ENCODE measurements around the gene ZDHHC11B. TPM values are rescaled to one million over a fixed set of nuclear protein-coding genes. Genes with fewer than 3 reads are reported as not detected.
"Not testable (repeated sequence)": the region's sequence is repeated elsewhere in the genome, so short reads cannot be mapped to it uniquely, and the experiment has no call there.

Gene ZDHHC11B
- total RNA-seq, 1 donor from 2014 or later, result 13.4 TPM

- no peak for DNase-seq
- H3K27ac ChIP-seq (replicated peaks), result no peak overlapping the region
- no peak overlapping the region for H3K4me3 ChIP-seq
- H3K4me1 ChIP-seq, result peaks cover 39% of the 10 kb centered on the region
- H3K27me3 ChIP-seq (ENCODE audit: low read depth), result no peaks in the 10 kb centered on the region
- TF ChIP-seq CTCF (IDR thresholded peaks at IDR 0.05; ENCODE audit: borderline replicate concordance), result no peak
- H3K9me3 ChIP-seq (replicated peaks), result no peaks in the 10 kb centered on the region
- intact Hi-C loops (cut with micrococcal nuclease), result no loop called here
- H3K36me3 ChIP-seq, result no peaks in the 10 kb centered on the region
Observed at GRCh38 chr5:777756-778161, 6.8 kb downstream of the ZDHHC11B start.

- Histone ChIP-seq H3K27me3 (ENCODE audit: low read depth) (no peaks in the 10 kb centered on the region), H3K4me3 (no peak overlapping the region), H3K36me3 (no peaks in the 10 kb centered on the region), H3K27ac (replicated peaks) (peak overlapping the region; percentile 68), H3K4me1 (peaks cover 39% of the 10 kb centered on the region), H3K9me3 (replicated peaks) (no peaks in the 10 kb centered on the region)
- DNase-seq, result no peak
- TF ChIP-seq CTCF (IDR thresholded peaks at IDR 0.05; ENCODE audit: borderline replicate concordance), result no peak
- intact Hi-C loops (cut with micrococcal nuclease), result no loop called here
Observed at GRCh38 chr5:776862-777711, 7.4 kb downstream of the ZDHHC11B start.

- H3K9me3 ChIP-seq (replicated peaks), result no peaks in the 10 kb centered on the region
- DNase-seq, result no peak
- H3K27ac ChIP-seq (replicated peaks), result peak overlapping the region; percentile 68
- no peak for TF ChIP-seq CTCF (IDR thresholded peaks at IDR 0.05; ENCODE audit: borderline replicate concordance)
- no peak overlapping the region for H3K4me3 ChIP-seq
- no peaks in the 10 kb centered on the region for H3K36me3 ChIP-seq
- H3K4me1 ChIP-seq, result peaks cover 39% of the 10 kb centered on the region
- H3K27me3 ChIP-seq (ENCODE audit: low read depth), result no peaks in the 10 kb centered on the region
- intact Hi-C loops (cut with micrococcal nuclease), result no loop called here
Observed at GRCh38 chr5:775961-776861, 8.3 kb downstream of the ZDHHC11B start.

GRCh38 chr5:775595-775960, 9.0 kb downstream of the ZDHHC11B start:
- H3K36me3 ChIP-seq; H3K4me3 ChIP-seq; H3K27me3 ChIP-seq (ENCODE audit: low read depth); H3K9me3 ChIP-seq (replicated peaks); DNase-seq; intact Hi-C loops (cut with micrococcal nuclease): not testable (repeated sequence)
- peak overlapping the region; percentile 68 for H3K27ac ChIP-seq (replicated peaks)
- peaks cover 37% of the 10 kb centered on the region for H3K4me1 ChIP-seq

GRCh38 chr5:774854-775505, 9.5 kb downstream of the ZDHHC11B start:
- DNase-seq; intact Hi-C loops (cut with micrococcal nuclease); H3K9me3 ChIP-seq (replicated peaks); H3K36me3 ChIP-seq; H3K27me3 ChIP-seq (ENCODE audit: low read depth); H3K4me3 ChIP-seq: not testable (repeated sequence)
- Histone ChIP-seq H3K4me1 (peaks cover 35% of the 10 kb centered on the region), H3K27ac (replicated peaks) (peak overlapping the region; percentile 68)

GRCh38 chr5:774304-774703, 10.2 kb downstream of the ZDHHC11B start:
- H3K9me3 ChIP-seq (replicated peaks); H3K27me3 ChIP-seq (ENCODE audit: low read depth); H3K4me3 ChIP-seq; intact Hi-C loops (cut with micrococcal nuclease); DNase-seq; H3K36me3 ChIP-seq: not testable (repeated sequence)
- peaks cover 35% of the 10 kb centered on the region for H3K4me1 ChIP-seq
- H3K27ac ChIP-seq (replicated peaks), result peak overlapping the region; percentile 68
